ENCODE results near the gene VTI1A.

- TF ChIP-seq CTCF (IDR thresholded peaks at IDR 0.05) = no peak
- TF ChIP-seq POLR2A (IDR thresholded peaks at IDR 0.05) = no peak
- no peak for TF ChIP-seq EP300 (IDR thresholded peaks at IDR 0.05)
- no peak for TF ChIP-seq POLR2AphosphoS5 (IDR thresholded peaks at IDR 0.05)
These were observed 37.3 kb upstream of the VTI1A start for GRCh38 chr10:112409755-112410154.

All from sigmoid colon (tissue), 4 donors.